Trophoblast cell (in vitro differentiated cells and primary cell): ENCODE data around the gene NUP153.

ENCODE experiments used
- DNase-seq, 2 donors: peaks; one replicate each; pipeline ENCODE4 v3.0.0-alpha.2; 2016
- H2AFZ ChIP-seq: 2 replicates; pipeline ENCODE4 v1.6.1; 2013; ENCODE audit warnings: low read length, moderate library complexity, mild to moderate bottlenecking; ENCODE audit not compliant: insufficient read depth, poor library complexity
- H2AK5ac ChIP-seq: 2 replicates; pipeline ENCODE4 v1.6.1; 2013; ENCODE audit warnings: mild to moderate bottlenecking, low read length
- H2BK120ac ChIP-seq: 2 replicates; pipeline ENCODE4 v1.6.1; 2013; ENCODE audit warnings: low read length, mild to moderate bottlenecking, moderate library complexity; ENCODE audit not compliant: insufficient read depth, poor library complexity
- H2BK12ac ChIP-seq: 2 replicates; pipeline ENCODE4 v1.6.1; 2013; ENCODE audit warnings: mild to moderate bottlenecking, low read length, moderate library complexity
- H2BK5ac ChIP-seq: 2 replicates; pipeline ENCODE4 v1.6.1; 2013; ENCODE audit warnings: low read length, low read depth, moderate library complexity, mild to moderate bottlenecking; ENCODE audit not compliant: poor library complexity
- H3K14ac ChIP-seq: 2 replicates; pipeline ENCODE4 v1.6.1; 2013; ENCODE audit warnings: mild to moderate bottlenecking, low read length
- H3K18ac ChIP-seq: 2 replicates; pipeline ENCODE4 v1.6.1; 2013; ENCODE audit warnings: mild to moderate bottlenecking, low read length
- H3K23ac ChIP-seq: 2 replicates; pipeline ENCODE4 v1.6.1; 2013; ENCODE audit warnings: low read length
- H3K27ac ChIP-seq: 2 replicates; pipeline ENCODE4 v1.5.1; 2013; ENCODE audit warnings: low read depth, mild to moderate bottlenecking, inconsistent platforms, low read length, moderate library complexity
- H3K27me3 ChIP-seq: 2 replicates; pipeline ENCODE4 v1.6.1; 2013; ENCODE audit warnings: inconsistent platforms, mild to moderate bottlenecking, low read length, moderate library complexity; ENCODE audit not compliant: insufficient read depth
- H3K36me3 ChIP-seq, 2 experiments: 1 replicate in 1 of 2; 2 replicates in 1 of 2; pipeline ENCODE4 v1.6.1; 2013; ENCODE audit warnings: low read length in 2 of 2, mild to moderate bottlenecking in 2 of 2, moderate library complexity in 1 of 2; ENCODE audit not compliant: insufficient read depth in 2 of 2, control insufficient read depth in 1 of 2
- H3K4ac ChIP-seq: 2 replicates; pipeline ENCODE4 v1.6.1; 2013; ENCODE audit warnings: low read depth, mild to moderate bottlenecking, low read length, moderate library complexity
- H3K4me1 ChIP-seq, 2 experiments: 1 replicate in 1 of 2; 2 replicates in 1 of 2; pipeline ENCODE4 v1.6.1; 2013; ENCODE audit warnings: low read length in 2 of 2, mild to moderate bottlenecking in 2 of 2, moderate library complexity in 1 of 2; ENCODE audit not compliant: insufficient read depth in 2 of 2, control insufficient read depth in 1 of 2
- H3K4me2 ChIP-seq: 2 replicates; pipeline ENCODE4 v1.6.1; 2013; ENCODE audit warnings: inconsistent platforms, mild to moderate bottlenecking, low read length, moderate library complexity
- H3K4me3 ChIP-seq: 2 replicates; pipeline ENCODE4 v1.5.1; 2013; ENCODE audit warnings: mild to moderate bottlenecking, low read depth, low read length, inconsistent platforms
- H3K79me1 ChIP-seq: one replicate; pipeline ENCODE4 v1.6.1; 2013; ENCODE audit warnings: low read length
- H3K79me2 ChIP-seq: 2 replicates; pipeline ENCODE4 v1.6.1; 2013; ENCODE audit warnings: low read length, mild to moderate bottlenecking; ENCODE audit not compliant: control insufficient read depth, insufficient read depth, poor library complexity
- H3K9ac ChIP-seq: 2 replicates; pipeline ENCODE4 v1.6.1; 2013; ENCODE audit warnings: mild to moderate bottlenecking, low read length
- H3K9me3 ChIP-seq: 2 replicates; pipeline ENCODE4 v1.6.1; 2013; ENCODE audit warnings: low read depth, mild to moderate bottlenecking, control low read depth, inconsistent platforms, low read length; ENCODE audit not compliant: insufficient read depth
- H4K12ac ChIP-seq: 2 replicates; pipeline ENCODE4 v1.6.1; 2013; ENCODE audit warnings: low read depth, mild to moderate bottlenecking, low read length, moderate library complexity
- H4K8ac ChIP-seq: 2 replicates; pipeline ENCODE4 v1.6.1; 2013; ENCODE audit warnings: low read depth, mild to moderate bottlenecking, low read length, moderate library complexity
- H4K91ac ChIP-seq: one replicate; pipeline ENCODE4 v1.6.1; 2013; ENCODE audit warnings: low read depth, mild to moderate bottlenecking, low read length, moderate library complexity
- WGBS: extraction: QIAGEN DNeasy Blood & Tissue Kit; methylation state at CpG from one replicate; pipeline ENCODE4 v1.1.7; 2013; ENCODE audit warnings: missing lambda C conversion rate; ENCODE audit not compliant: insufficient read length, insufficient coverage; ENCODE audit errors: extremely low coverage; 5-methylcytosine and 5-hydroxymethylcytosine counted together

Gene NUP153

GRCh38 chr6:17725083-17725482 lies 18.4 kb upstream of the NUP153 start:
- H4K91ac ChIP-seq = no peak overlapping the region
- H2BK120ac ChIP-seq = no peak overlapping the region
- peak overlapping the region; percentile 45 for H2AFZ ChIP-seq
- no peaks in the 10 kb centered on the region for H3K36me3 ChIP-seq
- no peak overlapping the region for H2BK12ac ChIP-seq
- H4K8ac ChIP-seq = peak overlapping the region; percentile 32
- WGBS = no CpG with 5 or more reads among the region's 6 CpGs
- no peaks in the 10 kb centered on the region for H3K79me2 ChIP-seq
- H3K4ac ChIP-seq = no peak overlapping the region
- no peak overlapping the region for H4K12ac ChIP-seq
- no peaks in the 10 kb centered on the region for H3K27me3 ChIP-seq
- H2BK5ac ChIP-seq = no peak overlapping the region
- no peak overlapping the region for H2AK5ac ChIP-seq
- no peak overlapping the region for H3K4me3 ChIP-seq
- no peak overlapping the region for H3K14ac ChIP-seq
- H3K79me1 ChIP-seq = peaks cover 12% of the 10 kb centered on the region
- no peak overlapping the region for H3K27ac ChIP-seq
- peaks cover 3 to 12% of the 10 kb centered on the region in 2 experiments for H3K4me1 ChIP-seq
- no peak for DNase-seq
- no peaks in the 10 kb centered on the region for H3K9me3 ChIP-seq
- H3K23ac ChIP-seq = no peak overlapping the region
- H3K18ac ChIP-seq = no peak overlapping the region
- H3K4me2 ChIP-seq = no peak overlapping the region
- H3K9ac ChIP-seq = no peak overlapping the region

- H3K9ac ChIP-seq = no peak overlapping the region
- H4K12ac ChIP-seq = no peak overlapping the region
- no peak overlapping the region for H3K4me3 ChIP-seq
- H2AK5ac ChIP-seq = no peak overlapping the region
- no peak overlapping the region for H4K8ac ChIP-seq
- no peaks in the 10 kb centered on the region for H3K79me2 ChIP-seq
- H3K23ac ChIP-seq = no peak overlapping the region
- H3K27ac ChIP-seq = no peak overlapping the region
- peaks cover 6 to 15% of the 10 kb centered on the region in 2 experiments for H3K4me1 ChIP-seq
- peaks cover 12% of the 10 kb centered on the region for H3K79me1 ChIP-seq
- no peak overlapping the region for H2BK12ac ChIP-seq
- no peak overlapping the region for H2AFZ ChIP-seq
- no peak overlapping the region for H3K4ac ChIP-seq
- no peaks in the 10 kb centered on the region for H3K36me3 ChIP-seq
- no CpG with 5 or more reads among the region's 3 CpGs for WGBS
- H3K27me3 ChIP-seq = no peaks in the 10 kb centered on the region
- H4K91ac ChIP-seq = no peak overlapping the region
- H3K14ac ChIP-seq = no peak overlapping the region
- no peak overlapping the region for H3K18ac ChIP-seq
- H2BK5ac ChIP-seq = no peak overlapping the region
- H3K4me2 ChIP-seq = no peak overlapping the region
- DNase-seq = peak in 1 of 2 donors; percentile 60
- H3K9me3 ChIP-seq = no peaks in the 10 kb centered on the region
- H2BK120ac ChIP-seq = no peak overlapping the region
These were observed 17.6 kb upstream of the NUP153 start for GRCh38 chr6:17724341-17724740.

GRCh38 chr6:17721671-17722070 lies 14.9 kb upstream of the NUP153 start:
- Histone ChIP-seq H4K8ac (peak overlapping the region; percentile 13), H2AK5ac (no peak overlapping the region), H2AFZ (no peak overlapping the region), H2BK12ac (peak overlapping the region; percentile 19), H3K4me3 (no peak overlapping the region), H3K27ac (peak overlapping the region; percentile 78), H3K14ac (peak overlapping the region; percentile 12), H3K4ac (no peak overlapping the region), H3K4me2 (peak overlapping the region; percentile 57), H2BK120ac (peak overlapping the region; percentile 15), H3K4me1 (peaks cover 6 to 15% of the 10 kb centered on the region in 2 experiments), H3K79me2 (no peaks in the 10 kb centered on the region), H3K79me1 (peaks cover 12% of the 10 kb centered on the region), H3K18ac (peak overlapping the region; percentile 4), H4K91ac (peak overlapping the region; percentile 88), H3K9ac (no peak overlapping the region), H4K12ac (no peak overlapping the region), H2BK5ac (peak overlapping the region; percentile 74), H3K27me3 (no peaks in the 10 kb centered on the region), H3K23ac (no peak overlapping the region), H3K9me3 (no peaks in the 10 kb centered on the region), H3K36me3 (no peaks in the 10 kb centered on the region)
- no peak for DNase-seq
- no CpG with 5 or more reads among the region's 3 CpGs for WGBS

- no peak overlapping the region for H2AK5ac ChIP-seq
- H3K4me2 ChIP-seq = no peak overlapping the region
- no peaks in the 10 kb centered on the region for H3K9me3 ChIP-seq
- peak overlapping the region; percentile 38 for H2BK120ac ChIP-seq
- WGBS = no CpG with 5 or more reads among the region's 3 CpGs
- H4K12ac ChIP-seq = no peak overlapping the region
- DNase-seq = peak; percentile 41 to 61
- no peak overlapping the region for H3K4ac ChIP-seq
- no peak overlapping the region for H3K27ac ChIP-seq
- H3K27me3 ChIP-seq = no peaks in the 10 kb centered on the region
- H4K8ac ChIP-seq = no peak overlapping the region
- H3K14ac ChIP-seq = no peak overlapping the region
- H3K36me3 ChIP-seq = no peaks in the 10 kb centered on the region
- no peak overlapping the region for H3K4me3 ChIP-seq
- peaks cover 11% of the 10 kb centered on the region for H3K79me1 ChIP-seq
- H2BK12ac ChIP-seq = peak overlapping the region; percentile 68
- H3K4me1 ChIP-seq = peaks cover 6 to 15% of the 10 kb centered on the region in 2 experiments
- no peaks in the 10 kb centered on the region for H3K79me2 ChIP-seq
- no peak overlapping the region for H2AFZ ChIP-seq
- no peak overlapping the region for H2BK5ac ChIP-seq
- no peak overlapping the region for H3K18ac ChIP-seq
- H3K9ac ChIP-seq = no peak overlapping the region
- no peak overlapping the region for H4K91ac ChIP-seq
- no peak overlapping the region for H3K23ac ChIP-seq
These were observed 12.8 kb upstream of the NUP153 start for GRCh38 chr6:17719323-17720041.
